NCI-H2227 (cell line): ENCODE data around the gene PRR3.

Experiments used
- DNase-seq: peaks from one replicate; lab custom pipeline; 2025; ENCODE audit not compliant: unreplicated experiment; lab: John Stamatoyannopoulos, UW

PRR3 gene

GRCh38 chr6:30570740-30571074, 13.6 kb downstream of the PRR3 start:
- no peak for DNase-seq

GRCh38 chr6:30571075-30571761, 14.1 kb downstream of the PRR3 start, which contains the start of gene ABCF1:
Gene ABCF1 (plus strand): TSS chr6:30571442. CDS start chr6:30571488, 46 bp downstream.
- peak; percentile 99 for DNase-seq

- no peak for DNase-seq
Observed at GRCh38 chr6:30571762-30572082, 14.6 kb downstream of the PRR3 start.

- no peak for DNase-seq
Observed at GRCh38 chr6:30572148-30572547, 15.1 kb downstream of the PRR3 start.

- no peak for DNase-seq
Observed at GRCh38 chr6:30573113-30573512, 16.0 kb downstream of the PRR3 start.

- DNase-seq, result no peak
Observed at GRCh38 chr6:30578051-30578450, 21.0 kb downstream of the PRR3 start.

GRCh38 chr6:30583921-30584320, 26.8 kb downstream of the PRR3 start:
- DNase-seq, result no peak

GRCh38 chr6:30589754-30590358, 32.8 kb downstream of the PRR3 start:
- DNase-seq, result no peak

- DNase-seq, result no peak
Observed at GRCh38 chr6:30590509-30590908, 33.4 kb downstream of the PRR3 start.

GRCh38 chr6:30591008-30591407, 33.9 kb downstream of the PRR3 start:
- DNase-seq, result no peak

- DNase-seq, result no peak
Observed at GRCh38 chr6:30592287-30592686, 35.2 kb downstream of the PRR3 start.

- peak; percentile 87 for DNase-seq
Observed at GRCh38 chr6:30597315-30598144, 40.4 kb downstream of the PRR3 start.

GRCh38 chr6:30598912-30599624, 42.0 kb downstream of the PRR3 start:
- DNase-seq, result no peak

GRCh38 chr6:30599625-30600324, 42.7 kb downstream of the PRR3 start:
- DNase-seq, result no peak

- no peak for DNase-seq
Observed at GRCh38 chr6:30600451-30600961, 43.4 kb downstream of the PRR3 start.

- DNase-seq, result no peak
Observed at GRCh38 chr6:30601436-30601814, 44.3 kb downstream of the PRR3 start.

GRCh38 chr6:30601815-30602641, 44.9 kb downstream of the PRR3 start:
- DNase-seq, result no peak

GRCh38 chr6:30603961-30604360, 46.9 kb downstream of the PRR3 start:
- no peak for DNase-seq

- DNase-seq, result no peak
Observed at GRCh38 chr6:30610065-30610464, 53.0 kb downstream of the PRR3 start.
